ENCODE results near the gene KRT20. TPM values are rescaled to one million over a fixed set of nuclear protein-coding genes. Genes with fewer than 3 reads are reported as not detected.

KRT20 gene
- total and polyA plus RNA-seq, 4 donors = 3.9 to 193 TPM; not detected in 2

GRCh38 chr17:40839194-40839593, 45.8 kb downstream of the KRT20 start:
- 66 to 73% methylated on average over 3 of the region's 3 CpGs for WGBS, 2 donors
- no peak overlapping the region for H3K27ac ChIP-seq (ENCODE audit: low read depth in 1 of 2, low read length in 2 of 2)
- H3K27me3 ChIP-seq (ENCODE audit: control insufficient read depth in 1 of 2, insufficient read depth in 2 of 2, low read length in 1 of 2) = no peaks in the 10 kb centered on the region
- H3K4me1 ChIP-seq (ENCODE audit: control insufficient read depth in 1 of 2, insufficient read depth in 2 of 2, low read length in 2 of 2) = no peaks in the 10 kb centered on the region
- no peak for ATAC-seq (ENCODE audit: low FRiP score)
- intact Hi-C loops (cut with DNase I) = no loop called here
- H3K4me3 ChIP-seq (ENCODE audit: low read length in 2 of 2) = no peak overlapping the region
- peaks cover 2 to 4% of the 10 kb centered on the region in 2 donors for H3K36me3 ChIP-seq (ENCODE audit: control insufficient read depth in 1 of 2, insufficient read depth in 2 of 2, low read length in 1 of 2)
- H3K9me3 ChIP-seq (ENCODE audit: control insufficient read depth, low read length) = no peaks in the 10 kb centered on the region
- no peak for DNase-seq

GRCh38 chr17:40836020-40836419, 49.0 kb downstream of the KRT20 start:
- DNase-seq = no peak
- Histone ChIP-seq H3K27ac (ENCODE audit: low read depth in 1 of 2, low read length in 2 of 2) (no peak overlapping the region), H3K36me3 (ENCODE audit: control insufficient read depth in 1 of 2, insufficient read depth in 2 of 2, low read length in 1 of 2) (peaks cover 2 to 4% of the 10 kb centered on the region in 2 donors), H3K4me1 (ENCODE audit: control insufficient read depth in 1 of 2, insufficient read depth in 2 of 2, low read length in 2 of 2) (no peaks in the 10 kb centered on the region), H3K9me3 (ENCODE audit: control insufficient read depth, low read length) (no peaks in the 10 kb centered on the region), H3K27me3 (ENCODE audit: control insufficient read depth in 1 of 2, insufficient read depth in 2 of 2, low read length in 1 of 2) (no peaks in the 10 kb centered on the region), H3K4me3 (ENCODE audit: low read length in 2 of 2) (no peak overlapping the region)
- 98% methylated on average over 4 of the region's 4 CpGs for WGBS, 2 donors
- no peak for ATAC-seq (ENCODE audit: low FRiP score)
- intact Hi-C loops (cut with DNase I) = no loop called here

- no peak overlapping the region for H3K4me3 ChIP-seq (ENCODE audit: low read length in 2 of 2)
- intact Hi-C loops (cut with DNase I) = no loop called here
- no peaks in the 10 kb centered on the region for H3K4me1 ChIP-seq (ENCODE audit: control insufficient read depth in 1 of 2, insufficient read depth in 2 of 2, low read length in 2 of 2)
- no peak overlapping the region for H3K27ac ChIP-seq (ENCODE audit: low read depth in 1 of 2, low read length in 2 of 2)
- no peaks in the 10 kb centered on the region for H3K9me3 ChIP-seq (ENCODE audit: control insufficient read depth, low read length)
- DNase-seq (no peak), ATAC-seq (ENCODE audit: low FRiP score) (no peak)
- peaks cover 0 to 2% of the 10 kb centered on the region in 2 donors for H3K36me3 ChIP-seq (ENCODE audit: control insufficient read depth in 1 of 2, insufficient read depth in 2 of 2, low read length in 1 of 2)
- no peaks in the 10 kb centered on the region for H3K27me3 ChIP-seq (ENCODE audit: control insufficient read depth in 1 of 2, insufficient read depth in 2 of 2, low read length in 1 of 2)
These were observed 51.2 kb downstream of the KRT20 start for GRCh38 chr17:40833882-40834281.

- no peaks in the 10 kb centered on the region for H3K9me3 ChIP-seq (ENCODE audit: control insufficient read depth, low read length)
- 56% methylated on average over 3 of the region's 3 CpGs for WGBS, 2 donors
- no peaks in the 10 kb centered on the region for H3K27me3 ChIP-seq (ENCODE audit: control insufficient read depth in 1 of 2, insufficient read depth in 2 of 2, low read length in 1 of 2)
- peaks cover 0 to under 1% of the 10 kb centered on the region in 2 donors for H3K4me1 ChIP-seq (ENCODE audit: control insufficient read depth in 1 of 2, insufficient read depth in 2 of 2, low read length in 2 of 2)
- H3K27ac ChIP-seq (ENCODE audit: low read depth in 1 of 2, low read length in 2 of 2) = no peak overlapping the region
- no peak overlapping the region for H3K4me3 ChIP-seq (ENCODE audit: low read length in 2 of 2)
- peaks cover 0 to 2% of the 10 kb centered on the region in 2 donors for H3K36me3 ChIP-seq (ENCODE audit: control insufficient read depth in 1 of 2, insufficient read depth in 2 of 2, low read length in 1 of 2)
- no peak for DNase-seq
- intact Hi-C loops (cut with DNase I) = no loop called here
- no peak for ATAC-seq (ENCODE audit: low FRiP score)
These were observed 52.2 kb downstream of the KRT20 start for GRCh38 chr17:40832840-40833239.

GRCh38 chr17:40830085-40830776, 54.8 kb downstream of the KRT20 start:
- intact Hi-C loops (cut with DNase I) = no loop called here
- Histone ChIP-seq H3K4me3 (ENCODE audit: low read length in 2 of 2) (no peak overlapping the region), H3K4me1 (ENCODE audit: control insufficient read depth in 1 of 2, insufficient read depth in 2 of 2, low read length in 2 of 2) (peaks cover 5 to 7% of the 10 kb centered on the region in 2 donors), H3K27me3 (ENCODE audit: control insufficient read depth in 1 of 2, insufficient read depth in 2 of 2, low read length in 1 of 2) (no peaks in the 10 kb centered on the region), H3K27ac (ENCODE audit: low read depth in 1 of 2, low read length in 2 of 2) (no peak overlapping the region), H3K36me3 (ENCODE audit: control insufficient read depth in 1 of 2, insufficient read depth in 2 of 2, low read length in 1 of 2) (no peaks in the 10 kb centered on the region), H3K9me3 (ENCODE audit: control insufficient read depth, low read length) (no peaks in the 10 kb centered on the region)
- ATAC-seq (ENCODE audit: low FRiP score) (no peak), DNase-seq (no peak)
- 88 to 93% methylated on average over 2 of the region's 2 CpGs for WGBS, 2 donors

GRCh38 chr17:40828454-40829044, 56.5 kb downstream of the KRT20 start:
- DNase-seq = no peak
- peak overlapping the region; percentile 20 to 26 for H3K4me3 ChIP-seq (ENCODE audit: low read length in 2 of 2)
- intact Hi-C loops (cut with DNase I) = no loop called here
- no peaks in the 10 kb centered on the region for H3K9me3 ChIP-seq (ENCODE audit: control insufficient read depth, low read length)
- peaks cover 5 to 7% of the 10 kb centered on the region in 2 donors for H3K4me1 ChIP-seq (ENCODE audit: control insufficient read depth in 1 of 2, insufficient read depth in 2 of 2, low read length in 2 of 2)
- no peaks in the 10 kb centered on the region for H3K36me3 ChIP-seq (ENCODE audit: control insufficient read depth in 1 of 2, insufficient read depth in 2 of 2, low read length in 1 of 2)
- H3K27me3 ChIP-seq (ENCODE audit: control insufficient read depth in 1 of 2, insufficient read depth in 2 of 2, low read length in 1 of 2) = no peaks in the 10 kb centered on the region
- ATAC-seq (ENCODE audit: low FRiP score) = peak; percentile 82
- H3K27ac ChIP-seq (ENCODE audit: low read depth in 1 of 2, low read length in 2 of 2) = peak overlapping the region in 1 of 2 donors; percentile 93
- WGBS, 2 donors = 1 to 6% methylated on average over 4 of the region's 4 CpGs

GRCh38 chr17:40827746-40828453, 57.1 kb downstream of the KRT20 start:
- Histone ChIP-seq H3K4me1 (ENCODE audit: control insufficient read depth in 1 of 2, insufficient read depth in 2 of 2, low read length in 2 of 2) (peaks cover 5 to 7% of the 10 kb centered on the region in 2 donors), H3K4me3 (ENCODE audit: low read length in 2 of 2) (no peak overlapping the region), H3K9me3 (ENCODE audit: control insufficient read depth, low read length) (no peaks in the 10 kb centered on the region), H3K27me3 (ENCODE audit: control insufficient read depth in 1 of 2, insufficient read depth in 2 of 2, low read length in 1 of 2) (no peaks in the 10 kb centered on the region), H3K36me3 (ENCODE audit: control insufficient read depth in 1 of 2, insufficient read depth in 2 of 2, low read length in 1 of 2) (no peaks in the 10 kb centered on the region), H3K27ac (ENCODE audit: low read depth in 1 of 2, low read length in 2 of 2) (peak overlapping the region; percentile 52 to 93)
- 3 to 5% methylated on average over 7 of the region's 7 CpGs for WGBS, 2 donors
- DNase-seq (no peak), ATAC-seq (ENCODE audit: low FRiP score) (peak; percentile 59)
- intact Hi-C loops (cut with DNase I) = no loop called here
